GM06990 (cell line): Measurements from ENCODE around the gene ATPAF1.

Experiments
- DNase-seq: peaks from one replicate; pipeline ENCODE4 v3.0.0-alpha.2; 2011; ENCODE audit not compliant: insufficient read length; ENCODE audit errors: extremely low read depth
- H3K27me3 ChIP-seq: replicated peaks from 2 replicates; pipeline ENCODE4 v1.6.0; 2011; ENCODE audit warnings: low read length; ENCODE audit not compliant: control insufficient read depth, insufficient read depth
- H3K36me3 ChIP-seq: 2 replicates; pipeline ENCODE4 v1.5.1; 2011; ENCODE audit warnings: low read length; ENCODE audit not compliant: control insufficient read depth, insufficient read depth
- H3K4me3 ChIP-seq: replicated peaks from 2 replicates; pipeline ENCODE4 v1.5.1; 2011; ENCODE audit warnings: low read depth, mild to moderate bottlenecking, control low read depth, low read length
- CTCF ChIP-seq: IDR thresholded peaks from 2 replicates; pipeline ENCODE4 v1.5.1; 2011; ENCODE audit warnings: low read length, control low read depth, mild to moderate bottlenecking, inconsistent platforms; ENCODE audit not compliant: insufficient read depth, poor library complexity, severe bottlenecking

The ATPAF1 gene

DNA sequence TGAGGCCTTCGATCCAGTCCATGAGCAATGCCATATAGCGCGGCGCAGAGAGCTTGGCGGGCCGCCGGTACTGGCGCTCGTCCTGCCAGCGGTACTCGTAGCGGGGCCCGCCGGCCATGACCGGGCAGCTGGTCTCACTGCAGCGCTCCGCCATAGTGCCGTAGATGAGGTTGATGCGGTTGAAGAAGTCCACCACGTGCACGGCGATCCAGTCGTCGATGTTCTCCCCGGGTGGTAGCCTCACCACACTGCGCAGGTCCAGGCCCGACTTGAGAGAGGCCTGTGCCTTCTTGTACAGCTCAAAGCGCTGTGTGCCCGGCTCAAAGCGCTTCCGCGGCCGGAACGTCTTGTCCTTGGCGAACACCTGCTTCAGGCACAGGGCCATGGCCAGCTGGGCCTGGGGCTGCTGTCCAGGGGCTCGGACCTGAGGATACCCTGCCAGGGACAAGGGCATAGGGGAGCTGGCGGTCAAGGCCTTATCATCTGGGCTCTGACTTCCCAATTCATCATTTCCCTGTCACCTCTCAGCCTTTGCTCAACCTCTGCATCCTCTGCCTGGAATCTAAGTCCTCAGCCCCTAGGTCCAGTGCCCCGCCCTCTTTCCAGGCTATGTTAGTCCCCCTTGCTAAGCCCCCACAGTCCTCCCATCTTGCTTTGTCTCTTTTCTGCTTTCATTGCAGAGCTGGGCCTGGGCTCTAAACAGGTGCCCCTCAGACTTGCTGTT lies 55.1 kb downstream of the ATPAF1 start:
- DNase-seq, result no peak
- H3K27me3 ChIP-seq, result no peaks in the 10 kb centered on the region
- no peak overlapping the region for H3K4me3 ChIP-seq
- no peak for TF ChIP-seq CTCF
- peaks cover 12% of the 10 kb centered on the region for H3K36me3 ChIP-seq

DNA sequence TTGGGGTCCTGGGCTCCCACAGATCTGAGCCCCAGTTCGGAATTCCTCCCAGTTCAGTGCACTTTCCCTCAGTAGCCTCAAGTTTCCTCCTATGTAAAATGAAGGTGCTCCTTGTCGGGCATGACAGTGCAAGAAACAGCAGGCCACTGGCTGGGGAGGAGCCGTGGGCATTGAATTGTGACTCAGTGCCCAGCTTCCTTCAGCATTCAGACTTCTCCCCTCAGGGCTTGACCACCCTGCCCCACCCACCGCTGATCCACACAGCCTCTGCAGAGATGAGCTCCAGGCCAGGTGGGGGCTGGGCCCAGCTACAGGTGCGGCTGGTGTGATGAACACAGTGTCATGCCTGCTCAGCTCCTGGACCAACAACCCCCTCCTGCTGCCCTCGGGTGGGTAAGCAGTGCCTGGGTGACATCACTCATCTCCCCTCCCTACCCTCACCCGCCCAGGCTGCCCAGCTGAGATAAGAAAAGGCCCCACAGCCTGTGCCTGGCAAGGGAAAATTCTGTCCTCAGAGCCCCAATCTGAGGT lies 56.4 kb downstream of the ATPAF1 start:
- no peak for DNase-seq
- peaks cover 15% of the 10 kb centered on the region for H3K36me3 ChIP-seq
- H3K27me3 ChIP-seq, result no peaks in the 10 kb centered on the region
- TF ChIP-seq CTCF, result no peak
- H3K4me3 ChIP-seq, result no peak overlapping the region

DNA sequence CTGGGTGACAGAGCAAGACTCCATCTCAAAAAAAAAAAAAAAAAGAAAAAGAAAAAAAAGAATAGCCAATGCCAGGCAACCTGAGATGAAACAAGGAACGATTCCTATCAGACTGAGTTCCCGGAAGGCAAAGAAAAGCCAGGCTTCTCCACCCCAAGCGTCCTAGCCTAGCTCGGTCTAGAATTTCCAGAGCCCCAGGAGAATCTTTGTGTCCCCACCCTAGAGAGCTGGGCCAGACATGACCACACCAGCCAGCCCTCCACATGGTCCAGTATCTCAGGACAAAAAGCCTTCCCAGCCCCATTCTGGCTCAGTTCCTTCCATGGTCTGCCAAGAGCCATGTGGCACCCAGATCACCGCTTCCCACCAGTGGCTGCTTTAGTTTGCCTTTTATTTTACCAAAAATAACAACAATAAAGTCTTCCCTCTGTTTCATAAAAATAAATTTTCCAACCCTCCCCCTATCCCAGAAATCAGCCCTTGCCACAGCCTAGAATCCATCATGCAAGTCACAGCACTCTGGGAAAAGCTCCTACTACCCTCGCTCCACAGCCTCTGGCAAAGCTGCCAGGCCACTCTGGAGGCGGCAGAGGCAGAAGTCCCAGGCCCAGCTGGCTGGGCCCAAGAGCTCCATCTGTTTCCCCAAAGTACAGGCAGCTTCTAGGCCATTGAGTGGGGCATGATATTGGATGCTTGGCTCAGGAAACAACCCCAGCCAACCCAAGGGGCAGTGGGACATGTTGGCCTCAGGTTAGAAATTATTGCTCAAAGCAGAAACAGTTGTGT lies 60.6 kb downstream of the ATPAF1 start:
- Histone ChIP-seq H3K27me3 (no peaks in the 10 kb centered on the region), H3K4me3 (no peak overlapping the region), H3K36me3 (peaks cover 15% of the 10 kb centered on the region)
- no peak for DNase-seq
- no peak for TF ChIP-seq CTCF

DNA sequence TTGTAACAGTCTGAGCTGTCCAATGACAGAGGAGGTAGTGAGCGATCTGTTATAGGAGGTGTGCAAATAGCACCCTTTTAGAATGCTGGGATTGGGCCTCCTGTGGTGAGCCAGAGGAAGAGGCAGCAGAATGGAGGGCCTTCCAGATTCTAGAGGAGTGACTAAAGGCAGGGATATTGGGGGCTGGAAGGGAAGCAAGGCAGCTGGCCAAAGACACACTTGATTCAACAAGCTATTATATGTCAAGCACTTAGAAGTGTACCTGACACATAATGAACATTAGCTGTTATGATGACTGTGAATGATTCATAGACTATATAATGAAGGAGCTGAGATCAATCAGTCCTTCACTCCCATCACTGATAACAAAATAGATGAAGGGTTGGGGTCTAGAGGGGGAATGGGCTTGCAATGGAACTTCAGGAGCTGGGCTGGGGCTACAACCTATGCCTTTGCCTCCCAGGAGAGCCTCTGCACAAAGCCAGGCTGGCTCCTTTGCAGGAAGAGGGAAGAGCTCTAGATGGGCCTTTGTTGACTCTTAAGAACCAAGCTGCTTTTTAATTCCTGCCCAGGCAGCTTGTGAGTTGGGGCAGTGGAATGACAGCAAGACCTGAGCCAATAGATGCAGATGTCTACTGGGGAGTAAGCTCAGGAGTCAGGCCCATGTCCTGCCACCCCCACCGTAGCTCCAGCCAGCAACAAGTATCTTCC lies 61.8 kb downstream of the ATPAF1 start:
- Histone ChIP-seq H3K27me3 (no peaks in the 10 kb centered on the region), H3K36me3 (peaks cover 11% of the 10 kb centered on the region), H3K4me3 (no peak overlapping the region)
- no peak for DNase-seq
- TF ChIP-seq CTCF, result no peak

- no peak for TF ChIP-seq CTCF
- H3K27me3 ChIP-seq, result no peaks in the 10 kb centered on the region
- H3K36me3 ChIP-seq, result peaks cover 10% of the 10 kb centered on the region
- no peak for DNase-seq
- no peak overlapping the region for H3K4me3 ChIP-seq
Observed at GRCh38 chr1:46605232-46605631, 62.9 kb downstream of the ATPAF1 start.
